Hepatocyte (in vitro differentiated cells): Measurements from ENCODE around the gene WDR31. TPM values are rescaled to one million over a fixed set of nuclear protein-coding genes. Genes with fewer than 3 reads are reported as not detected.

Source experiments
- DNase-seq: peaks from one replicate; pipeline ENCODE4 v3.0.0-alpha.2; 2016; ENCODE audit warnings: low spot score
- H2AFZ ChIP-seq: fragments of 200-600 bp; sonication (generic); 2 replicates; pipeline ENCODE4 v1.6.0; 2016; ENCODE audit warnings: antibody characterized with exemption, mild to moderate bottlenecking
- H3K27ac ChIP-seq: fragments of 200-600 bp; sonication (generic); 2 replicates; pipeline ENCODE4 v1.5.1; 2016; ENCODE audit warnings: mild to moderate bottlenecking
- H3K27me3 ChIP-seq: fragments of 200-600 bp; sonication (generic); 2 replicates; pipeline ENCODE4 v1.6.1; 2016
- H3K36me3 ChIP-seq: fragments of 200-600 bp; sonication (generic); replicated peaks from 2 replicates; pipeline ENCODE4 v1.5.1; 2016; ENCODE audit warnings: low read depth; ENCODE audit not compliant: insufficient read depth
- H3K4me1 ChIP-seq: fragments of 200-600 bp; sonication (generic); 2 replicates; pipeline ENCODE4 v1.5.1; 2016; ENCODE audit warnings: mild to moderate bottlenecking, moderate library complexity; ENCODE audit not compliant: insufficient read depth
- H3K4me2 ChIP-seq: fragments of 200-600 bp; sonication (generic); 2 replicates; pipeline ENCODE4 v1.6.0; 2016
- H3K4me3 ChIP-seq: fragments of 200-600 bp; sonication (generic); 2 replicates; pipeline ENCODE4 v1.5.1; 2016; ENCODE audit warnings: mild to moderate bottlenecking
- H3K79me2 ChIP-seq: fragments of 200-600 bp; sonication (generic); 2 replicates; pipeline ENCODE4 v1.6.0; 2017; ENCODE audit warnings: mild to moderate bottlenecking
- H3K9me2 ChIP-seq: fragments of 200-600 bp; sonication (generic); replicated peaks from 2 replicates; pipeline ENCODE4 v1.6.0; 2017; ENCODE audit warnings: mild to moderate bottlenecking; ENCODE audit not compliant: insufficient read depth
- H3K9me3 ChIP-seq: fragments of 200-600 bp; sonication (generic); 2 replicates; pipeline ENCODE4 v1.5.1; 2016; ENCODE audit warnings: low read depth, mild to moderate bottlenecking
- H4K20me1 ChIP-seq: fragments of 200-600 bp; sonication (generic); 2 replicates; pipeline ENCODE4 v1.6.0; 2016; ENCODE audit warnings: mild to moderate bottlenecking; ENCODE audit not compliant: insufficient read depth, poor library complexity, severe bottlenecking
- EZH2 ChIP-seq: fragments of 200-600 bp; sonication (generic); IDR thresholded peaks from 2 replicates; pipeline ENCODE4 v1.6.1; 2016; ENCODE audit warnings: antibody characterized with exemption, mild to moderate bottlenecking, borderline replicate concordance
- EZH2phosphoT487 ChIP-seq: fragments of 200-600 bp; sonication (generic); IDR thresholded peaks from one replicate; pipeline ENCODE4 v1.6.1; 2018; ENCODE audit warnings: antibody characterized with exemption, mild to moderate bottlenecking, low read depth, moderate library complexity; ENCODE audit not compliant: unreplicated experiment, severe bottlenecking
- WGBS: methylation state at CpG from one replicate; pipeline ENCODE4 v1.1.6; 2016; ENCODE audit warnings: low lambda C conversion rate; ENCODE audit errors: missing lambda C conversion rate; 5-methylcytosine and 5-hydroxymethylcytosine counted together
- polyA plus RNA-seq: library from polyadenylated mRNA; unstranded; fragments of >200 nt; fragmentation: Nextera tagmentation; extraction: Ambion mirVana; gene quantifications from 2 replicates; pipeline ENCODE4 v1.2.1, GENCODE V29; 2016
- total RNA-seq: library from RNA; depleted of rRNA; stranded (reverse); fragments of >200 nt; gene quantifications from 2 replicates; pipeline ENCODE4 v1.2.3, GENCODE V29; 2014
- TF ChIP-seq, protein P1 (sequence below): fragments of 200-600 bp; sonication (generic); IDR thresholded peaks from 2 replicates; pipeline ENCODE4 v1.5.1; 2016; ENCODE audit warnings: antibody characterized with exemption, mild to moderate bottlenecking; ENCODE audit not compliant: poor library complexity

The WDR31 gene
- total and polyA plus RNA-seq, 2 experiments from 2014 or later, result 1.3 to 1.4 TPM

DNA sequence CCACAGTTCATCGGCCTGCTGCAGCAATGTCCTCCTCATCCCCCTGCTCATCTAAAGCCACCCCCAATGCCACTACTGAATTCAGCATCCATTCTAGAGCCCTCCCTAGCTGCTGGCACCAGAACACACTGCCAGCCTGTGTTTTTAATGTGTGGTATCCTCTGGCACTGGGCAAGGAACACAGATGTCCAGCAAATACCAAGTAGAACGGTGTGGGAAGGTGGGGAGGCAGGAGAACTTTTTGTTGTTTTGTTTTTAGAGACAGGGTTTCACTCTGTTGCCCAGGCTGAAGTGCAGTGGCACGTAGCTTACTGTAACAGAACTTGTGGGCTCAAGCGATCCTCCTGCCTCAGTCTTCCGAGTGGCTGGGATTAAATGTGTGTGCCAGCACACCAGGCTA lies 32.0 kb upstream of the WDR31 start:
- H3K4me1 ChIP-seq, result peaks cover 7% of the 10 kb centered on the region
- no peak for TF ChIP-seq EZH2phosphoT487
- TF ChIP-seq EZH2, result no peak
- TF ChIP-seq, protein P1, sequence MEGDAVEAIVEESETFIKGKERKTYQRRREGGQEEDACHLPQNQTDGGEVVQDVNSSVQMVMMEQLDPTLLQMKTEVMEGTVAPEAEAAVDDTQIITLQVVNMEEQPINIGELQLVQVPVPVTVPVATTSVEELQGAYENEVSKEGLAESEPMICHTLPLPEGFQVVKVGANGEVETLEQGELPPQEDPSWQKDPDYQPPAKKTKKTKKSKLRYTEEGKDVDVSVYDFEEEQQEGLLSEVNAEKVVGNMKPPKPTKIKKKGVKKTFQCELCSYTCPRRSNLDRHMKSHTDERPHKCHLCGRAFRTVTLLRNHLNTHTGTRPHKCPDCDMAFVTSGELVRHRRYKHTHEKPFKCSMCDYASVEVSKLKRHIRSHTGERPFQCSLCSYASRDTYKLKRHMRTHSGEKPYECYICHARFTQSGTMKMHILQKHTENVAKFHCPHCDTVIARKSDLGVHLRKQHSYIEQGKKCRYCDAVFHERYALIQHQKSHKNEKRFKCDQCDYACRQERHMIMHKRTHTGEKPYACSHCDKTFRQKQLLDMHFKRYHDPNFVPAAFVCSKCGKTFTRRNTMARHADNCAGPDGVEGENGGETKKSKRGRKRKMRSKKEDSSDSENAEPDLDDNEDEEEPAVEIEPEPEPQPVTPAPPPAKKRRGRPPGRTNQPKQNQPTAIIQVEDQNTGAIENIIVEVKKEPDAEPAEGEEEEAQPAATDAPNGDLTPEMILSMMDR, result no peak
- H3K36me3 ChIP-seq, result no peaks in the 10 kb centered on the region
- H3K9me2 ChIP-seq, result no peaks in the 10 kb centered on the region
- peaks cover 28% of the 10 kb centered on the region for H4K20me1 ChIP-seq
- peaks cover 24% of the 10 kb centered on the region for H3K79me2 ChIP-seq
- 94% methylated on average over 5 of the region's 5 CpGs for WGBS
- no peak overlapping the region for H3K4me3 ChIP-seq
- no peak overlapping the region for H3K4me2 ChIP-seq
- DNase-seq, result no peak
- no peaks in the 10 kb centered on the region for H3K9me3 ChIP-seq
- no peak overlapping the region for H3K27ac ChIP-seq
- H2AFZ ChIP-seq, result no peak overlapping the region
- H3K27me3 ChIP-seq, result no peaks in the 10 kb centered on the region

DNA sequence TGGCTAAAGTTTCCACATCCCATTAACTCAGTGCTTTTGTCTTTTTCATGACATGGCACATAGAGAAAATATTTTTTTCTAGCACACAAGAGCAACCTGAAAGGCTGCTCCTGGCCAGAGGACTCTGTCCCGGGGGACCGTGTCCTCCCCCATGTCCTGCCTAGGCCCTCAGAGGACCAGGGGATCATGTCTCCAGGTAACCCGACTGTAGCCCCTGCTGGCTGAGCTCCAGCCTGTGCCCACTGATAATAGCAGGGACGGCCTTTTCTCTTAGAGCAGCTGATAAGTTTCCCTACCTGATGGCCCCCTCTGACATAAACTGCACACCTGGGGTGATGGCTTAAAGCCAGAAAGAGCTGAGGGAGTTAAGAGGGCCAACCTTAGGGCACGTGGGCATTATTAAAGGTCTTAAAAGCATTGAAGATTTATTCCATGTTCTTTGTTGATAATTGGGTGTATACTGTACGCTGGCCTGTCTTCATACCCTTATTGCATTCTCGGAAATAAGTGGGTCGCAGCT lies 30.8 kb upstream of the WDR31 start:
- no peaks in the 10 kb centered on the region for H3K9me3 ChIP-seq
- H3K27me3 ChIP-seq, result no peaks in the 10 kb centered on the region
- no peak for DNase-seq
- peaks cover 18% of the 10 kb centered on the region for H3K79me2 ChIP-seq
- no peak overlapping the region for H2AFZ ChIP-seq
- TF ChIP-seq, protein P1, result no peak
- TF ChIP-seq EZH2, result no peak
- H4K20me1 ChIP-seq, result peaks cover 28% of the 10 kb centered on the region
- peaks cover 7% of the 10 kb centered on the region for H3K4me1 ChIP-seq
- WGBS, result 80% methylated on average over 8 of the region's 8 CpGs
- H3K4me2 ChIP-seq, result no peak overlapping the region
- no peak overlapping the region for H3K27ac ChIP-seq
- no peak overlapping the region for H3K4me3 ChIP-seq
- no peaks in the 10 kb centered on the region for H3K9me2 ChIP-seq
- H3K36me3 ChIP-seq, result no peaks in the 10 kb centered on the region

DNA sequence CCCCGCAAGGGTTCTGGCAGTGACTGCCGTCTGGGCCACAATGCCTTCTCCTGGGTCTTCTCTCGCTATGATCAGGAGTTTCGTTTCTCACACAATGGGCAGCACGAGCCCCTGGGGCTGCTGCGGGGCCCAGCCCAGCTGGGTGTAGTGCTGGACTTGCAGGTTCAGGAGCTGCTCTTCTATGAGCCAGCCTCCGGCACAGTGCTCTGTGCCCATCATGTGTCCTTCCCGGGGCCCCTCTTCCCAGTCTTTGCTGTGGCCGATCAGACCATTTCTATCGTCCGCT lies 29.7 kb upstream of the WDR31 start:
- DNase-seq, result no peak
- Histone ChIP-seq H3K79me2 (peaks cover 11% of the 10 kb centered on the region), H3K27ac (no peak overlapping the region), H3K4me2 (no peak overlapping the region), H3K27me3 (no peaks in the 10 kb centered on the region), H3K9me2 (no peaks in the 10 kb centered on the region), H3K4me1 (peaks cover 7% of the 10 kb centered on the region), H2AFZ (no peak overlapping the region), H3K9me3 (no peaks in the 10 kb centered on the region), H3K36me3 (no peaks in the 10 kb centered on the region), H3K4me3 (no peak overlapping the region), H4K20me1 (peaks cover 22% of the 10 kb centered on the region)
- 87% methylated on average over 11 of the region's 11 CpGs for WGBS
- TF ChIP-seq EZH2 (no peak), EZH2phosphoT487 (no peak)
- TF ChIP-seq, protein P1, result no peak
